Measurements from ENCODE around the gene RNU1-3.
"Not testable (repeated sequence)": the region's sequence is repeated elsewhere in the genome, so short reads cannot be mapped to it uniquely, and the experiment has no call there.

- not testable (repeated sequence) for TF ChIP-seq CTCF, POLR2A (IDR thresholded peaks at IDR 0.05)
Measured at GRCh38 chr1:16684738-16685337, 18.1 kb upstream of the RNU1-3 start.

All from lower leg skin (tissue), 3 donors.